B cell (primary cell): ENCODE results near the gene PCDH15. TPM values are rescaled to one million over a fixed set of nuclear protein-coding genes. Genes with fewer than 3 reads are reported as not detected.

Experiments
- ATAC-seq: fragments of 200-7000 bp; cut with Tn5 transposase; one replicate; pipeline ENCODE4 v1.10.0; 2021; ENCODE audit warnings: low read depth, mild to moderate bottlenecking, moderate number of reproducible peaks, moderate library complexity
- CTCF ChIA-PET: fragments of 350-600 bp; sonication (Branson Sonifier 250); formaldehyde crosslinking; loops from one replicate; lab custom pipeline; 2021; ENCODE audit warnings: antibody characterized with exemption, inconsistent platforms; lab: Charles Lee
- POLR2A ChIA-PET: fragments of 350-600 bp; sonication (Branson Sonifier 250); formaldehyde crosslinking; loops from one replicate; lab custom pipeline; 2021; ENCODE audit warnings: antibody characterized with exemption; lab: Charles Lee
- DNase-seq: peaks from one replicate; pipeline ENCODE4 v3.0.0; 2013
- H2AFZ ChIP-seq: 2 replicates; pipeline ENCODE4 v1.6.1; 2012; ENCODE audit warnings: mild to moderate bottlenecking, low read depth, low read length; ENCODE audit not compliant: insufficient read depth, poor library complexity, severe bottlenecking
- H3K27ac ChIP-seq, 2 donors: 1 replicate in 1 of 2; 2 replicates in 1 of 2; pipeline ENCODE4 v1.5.1; 2012 to 2013; ENCODE audit warnings: low read length in 2 of 2, mild to moderate bottlenecking in 2 of 2, moderate library complexity in 1 of 2
- H3K27me3 ChIP-seq, 4 experiments: fragments of 200-600 bp in 1 of 4; sonication (generic) in 1 of 4; replicated peaks in 1 of 4; 1 replicate in 2 of 4; 2 replicates in 2 of 4; pipeline versions ENCODE4 v1.6.1 to v1.7.0; 2013 to 2016; ENCODE audit warnings: low read length in 3 of 4, mild to moderate bottlenecking in 2 of 4, mixed read lengths in 1 of 4, moderate library complexity in 1 of 4; ENCODE audit not compliant: insufficient read depth in 4 of 4, control insufficient read depth in 3 of 4; ENCODE audit errors: control extremely low read depth in 1 of 4
- H3K36me3 ChIP-seq, 2 experiments: replicated peaks in 1 of 2; 1 replicate in 1 of 2; 2 replicates in 1 of 2; pipeline versions ENCODE4 v1.6.1 to v1.7.1; 2013; ENCODE audit warnings: low read length in 1 of 2; ENCODE audit not compliant: insufficient read depth in 2 of 2, control insufficient read depth in 1 of 2; ENCODE audit errors: control extremely low read depth in 1 of 2, extremely low read depth in 1 of 2
- H3K4me1 ChIP-seq, 2 donors: fragments of 200-600 bp in 1 of 2; sonication (generic) in 1 of 2; 1 replicate in 1 of 2; 2 replicates in 1 of 2; pipeline versions ENCODE4 v1.5.1 to v1.6.1; 2013 to 2017; ENCODE audit warnings: low read length in 2 of 2; ENCODE audit not compliant: control insufficient read depth in 2 of 2, insufficient read depth in 2 of 2
- H3K4me2 ChIP-seq: replicated peaks from 2 replicates; pipeline ENCODE3; 2012; ENCODE audit warnings: mild to moderate bottlenecking, low read depth, low read length; ENCODE audit not compliant: poor library complexity, severe bottlenecking
- H3K4me3 ChIP-seq, 5 experiments: fragments of 200-600 bp in 1 of 5; sonication (generic) in 1 of 5; 1 replicate in 3 of 5; 2 replicates in 2 of 5; pipeline versions ENCODE4 v1.5.1 to v1.7.0; 2011 to 2016; ENCODE audit warnings: low read length in 4 of 5, mild to moderate bottlenecking in 4 of 5, low read depth in 2 of 5, control low read depth in 1 of 5, moderate library complexity in 1 of 5; ENCODE audit not compliant: insufficient read depth in 1 of 5; ENCODE audit errors: control extremely low read depth in 1 of 5, extremely low read depth in 1 of 5
- H3K79me2 ChIP-seq: fragments of 200-600 bp; sonication (generic); one replicate; pipeline ENCODE4 v1.6.0; 2016; ENCODE audit warnings: low read length; ENCODE audit not compliant: control insufficient read depth, insufficient read depth
- H3K9ac ChIP-seq: fragments of 200-600 bp; sonication (generic); 2 replicates; pipeline ENCODE4 v1.6.1; 2017; ENCODE audit warnings: mild to moderate bottlenecking, low read length, moderate library complexity
- H3K9me3 ChIP-seq, 3 donors: one replicate each; pipeline versions ENCODE4 v1.6.1 to v1.7.1; 2013; ENCODE audit warnings: low read length in 2 of 3; ENCODE audit not compliant: control insufficient read depth in 2 of 3, insufficient read depth in 1 of 3; ENCODE audit errors: control extremely low read depth in 1 of 3
- H4K20me1 ChIP-seq: 2 replicates; pipeline ENCODE4 v1.6.0; 2012; ENCODE audit warnings: mild to moderate bottlenecking, low read length; ENCODE audit not compliant: insufficient read depth, control insufficient read depth, poor library complexity, severe bottlenecking
- H3K27ac Mint-ChIP-seq: one replicate; pipeline ENCODE4 v1.8.0; 2021; ENCODE audit warnings: mixed read lengths
- H3K27me3 Mint-ChIP-seq: one replicate; pipeline ENCODE4 v1.8.0; 2021; ENCODE audit warnings: mixed read lengths
- H3K4me1 Mint-ChIP-seq: one replicate; pipeline ENCODE4 v1.8.0; 2021; ENCODE audit warnings: mixed read lengths
- H3K4me3 Mint-ChIP-seq: one replicate; pipeline ENCODE4 v1.8.0; 2021; ENCODE audit warnings: mixed read lengths
- H3K9me3 Mint-ChIP-seq: one replicate; pipeline ENCODE4 v1.8.0; 2022; ENCODE audit warnings: mixed read lengths; ENCODE audit not compliant: insufficient read depth
- CTCF ChIP-seq: fragments of 200-600 bp; IDR thresholded peaks from one replicate; pipeline ENCODE4 v1.8.0; 2022; ENCODE audit warnings: antibody characterized with exemption, mild to moderate bottlenecking
- EZH2 ChIP-seq: IDR thresholded peaks from 2 replicates; pipeline ENCODE4 v1.6.1; 2012; ENCODE audit warnings: borderline replicate concordance, low read depth, mild to moderate bottlenecking, moderate library complexity, low read length; ENCODE audit not compliant: insufficient read depth, poor library complexity, severe bottlenecking
- WGBS: methylation state at CpG from one replicate; pipeline ENCODE4 v1.1.5; 2013; ENCODE audit warnings: missing lambda C conversion rate; ENCODE audit not compliant: insufficient coverage; 5-methylcytosine and 5-hydroxymethylcytosine counted together
- intact Hi-C: fragments of 100-400 bp; cut with micrococcal nuclease; formaldehyde crosslinking; loops from one replicate; pipeline ENCODE4 v1.10.0; 2022
- polyA plus RNA-seq: library from polyadenylated mRNA; depleted of rRNA; stranded (reverse); fragments of >200 nt; gene quantifications from 2 replicates; pipeline ENCODE4 v1.2.3, GENCODE V29; 2012
- total RNA-seq, 2 donors: library from RNA; stranded (reverse); fragments of 120-200 nt in 1 of 2; gene quantifications; 1 replicate in 1 of 2; 2 replicates in 1 of 2; pipeline versions ENCODE4 v1.2.3 to v1.2.4, GENCODE V29; 2013 to 2022

Gene PCDH15
- total and polyA plus RNA-seq, 2 donors (not counting 1 experiment from before 2014, with no cell fraction given) = not detected

GRCh38 chr10:54708021-54708420 is 93.0 kb downstream of the PCDH15 start:
- Histone ChIP-seq H4K20me1 (no peaks in the 10 kb centered on the region), H2AFZ (no peak overlapping the region), H3K79me2 (no peaks in the 10 kb centered on the region), H3K9ac (no peak overlapping the region), H3K27ac (no peak overlapping the region), H3K36me3 (no peaks in the 10 kb centered on the region), H3K4me2 (no peak overlapping the region), H3K27me3 (no peaks in the 10 kb centered on the region), H3K4me3 (no peak overlapping the region), H3K9me3 (peaks cover 0 to 4% (median 0%) of the 10 kb centered on the region in 3 donors), H3K4me1 (no peaks in the 10 kb centered on the region)
- no CpG with 5 or more reads among the region's 2 CpGs for WGBS
- H3K4me1 Mint-ChIP-seq = no peaks in the 10 kb centered on the region
- POLR2A ChIA-PET = no interaction called here
- no peak for DNase-seq
- H3K4me3 Mint-ChIP-seq = no peak overlapping the region
- TF ChIP-seq EZH2 (no peak), CTCF (no peak)
- H3K27me3 Mint-ChIP-seq = no peaks in the 10 kb centered on the region
- no peaks in the 10 kb centered on the region for H3K9me3 Mint-ChIP-seq
- CTCF ChIA-PET = no interaction called here
- H3K27ac Mint-ChIP-seq = no peak overlapping the region
- no peak for ATAC-seq
- intact Hi-C loops = no loop called here

- intact Hi-C loops = no loop called here
- H3K27ac ChIP-seq = no peak overlapping the region
- no peak overlapping the region for H2AFZ ChIP-seq
- no peaks in the 10 kb centered on the region for H3K36me3 ChIP-seq
- H3K9ac ChIP-seq = no peak overlapping the region
- DNase-seq (no peak), ATAC-seq (no peak)
- no peaks in the 10 kb centered on the region for H4K20me1 ChIP-seq
- no peak for TF ChIP-seq EZH2
- TF ChIP-seq CTCF = no peak
- Mint-ChIP-seq H3K27ac (no peak overlapping the region), H3K4me1 (no peaks in the 10 kb centered on the region), H3K4me3 (no peak overlapping the region), H3K9me3 (no peaks in the 10 kb centered on the region), H3K27me3 (no peaks in the 10 kb centered on the region)
- H3K9me3 ChIP-seq = peaks cover 0 to 4% (median 2%) of the 10 kb centered on the region in 3 donors
- POLR2A ChIA-PET = no interaction called here
- no peaks in the 10 kb centered on the region for H3K4me1 ChIP-seq
- no peak overlapping the region for H3K4me2 ChIP-seq
- CTCF ChIA-PET = no interaction called here
- no CpG with 5 or more reads among the region's 3 CpGs for WGBS
- no peaks in the 10 kb centered on the region for H3K79me2 ChIP-seq
- no peaks in the 10 kb centered on the region for H3K27me3 ChIP-seq
- no peak overlapping the region for H3K4me3 ChIP-seq
These were observed 98.2 kb downstream of the PCDH15 start for GRCh38 chr10:54702583-54703485.
